ENCODE measurements around the gene NNT. TPM values are rescaled to one million over a fixed set of nuclear protein-coding genes. Genes with fewer than 3 reads are reported as not detected.
"Not testable (repeated sequence)": the region's sequence is repeated elsewhere in the genome, so short reads cannot be mapped to it uniquely, and the experiment has no call there.

Gene NNT
- total and polyA plus RNA-seq, 2 experiments from 2014 or later, result 55.3 to 102 TPM

DNA sequence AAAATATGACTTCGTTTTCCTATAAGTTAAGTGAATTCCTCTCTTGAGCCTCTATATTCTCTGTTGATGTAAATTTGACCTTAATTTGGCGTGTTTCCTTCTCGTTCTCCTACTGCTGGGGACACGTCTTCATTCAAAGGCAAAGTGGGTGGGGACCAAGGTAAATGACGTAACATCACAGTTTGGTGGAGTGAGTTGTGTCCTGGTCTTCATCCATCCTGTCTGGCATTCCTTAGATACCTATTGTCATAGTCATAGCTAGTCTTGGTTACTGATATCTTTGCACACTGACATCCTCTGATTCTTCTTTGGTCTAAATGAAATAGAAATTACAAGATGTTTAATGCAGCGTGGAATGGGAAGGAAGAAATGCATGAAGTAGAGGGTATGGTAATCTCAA lies 108.5 kb downstream of the NNT start:
- Histone ChIP-seq H3K27ac (no peak overlapping the region), H3K27me3 (no peaks in the 10 kb centered on the region), H3K4me2 (no peak overlapping the region), H3K9me2 (replicated peaks; ENCODE audit: insufficient read depth) (no peaks in the 10 kb centered on the region), H3K36me3 (replicated peaks; ENCODE audit: insufficient read depth, low read depth) (no peaks in the 10 kb centered on the region), H3K9me3 (ENCODE audit: low read depth) (no peaks in the 10 kb centered on the region), H4K20me1 (ENCODE audit: insufficient read depth, poor library complexity, severe bottlenecking) (no peaks in the 10 kb centered on the region), H3K4me3 (no peak overlapping the region), H3K79me2 (no peaks in the 10 kb centered on the region), H3K4me1 (ENCODE audit: insufficient read depth) (no peaks in the 10 kb centered on the region), H2AFZ (no peak overlapping the region)
- WGBS (ENCODE audit: low lambda C conversion rate, missing lambda C conversion rate), result 88% methylated on average over 6 of the region's 6 CpGs
- DNase-seq (ENCODE audit: low spot score), result no peak
- TF ChIP-seq EZH2 (IDR thresholded peaks at IDR 0.05; ENCODE audit: borderline replicate concordance) (no peak), CTCF (IDR thresholded peaks at IDR 0.05; ENCODE audit: poor library complexity) (no peak), EZH2phosphoT487 (IDR thresholded peaks at IDR 0.05; ENCODE audit: low read depth, severe bottlenecking, unreplicated experiment) (no peak)

GRCh38 chr5:43712081-43712480 lies 109.1 kb downstream of the NNT start:
- no peaks in the 10 kb centered on the region for H4K20me1 ChIP-seq (ENCODE audit: insufficient read depth, poor library complexity, severe bottlenecking)
- WGBS (ENCODE audit: low lambda C conversion rate, missing lambda C conversion rate), result 99% methylated on average over 3 of the region's 3 CpGs

DNA sequence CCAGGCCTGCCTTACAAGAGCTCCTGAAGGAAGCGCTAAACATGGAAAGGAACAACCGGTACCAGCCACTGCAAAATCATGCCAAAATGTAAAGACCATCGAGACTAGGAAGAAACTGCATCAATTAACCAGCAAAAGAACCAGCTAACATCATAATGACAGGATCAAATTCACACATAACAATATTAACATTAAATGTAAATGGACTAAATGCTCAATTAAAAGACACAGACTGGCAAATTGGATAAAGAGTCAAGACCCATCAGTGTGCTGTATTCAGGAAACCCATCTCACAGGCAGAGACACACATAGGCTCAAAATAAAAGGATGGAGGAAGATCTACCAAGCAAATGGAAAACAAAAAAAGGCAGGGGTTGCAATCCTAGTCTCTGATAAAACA lies 116.8 kb downstream of the NNT start:
- H3K4me1 ChIP-seq (ENCODE audit: insufficient read depth); H3K9me2 ChIP-seq (replicated peaks; ENCODE audit: insufficient read depth); H3K36me3 ChIP-seq (replicated peaks; ENCODE audit: insufficient read depth, low read depth); H2AFZ ChIP-seq; H3K27me3 ChIP-seq; H3K4me2 ChIP-seq; H4K20me1 ChIP-seq (ENCODE audit: insufficient read depth, poor library complexity, severe bottlenecking); DNase-seq (ENCODE audit: low spot score); H3K79me2 ChIP-seq; H3K4me3 ChIP-seq; H3K27ac ChIP-seq; H3K9me3 ChIP-seq (ENCODE audit: low read depth): not testable (repeated sequence)
- 94% methylated on average over 3 of the region's 3 CpGs for WGBS (ENCODE audit: low lambda C conversion rate, missing lambda C conversion rate)

More at GRCh38 chr5:43712081-43712480, 109.1 kb downstream of the NNT start:
- Histone ChIP-seq H3K9me3 (ENCODE audit: low read depth) (no peaks in the 10 kb centered on the region), H3K4me3 (no peak overlapping the region), H3K4me2 (no peak overlapping the region), H3K4me1 (ENCODE audit: insufficient read depth) (no peaks in the 10 kb centered on the region), H2AFZ (no peak overlapping the region), H3K36me3 (replicated peaks; ENCODE audit: insufficient read depth, low read depth) (no peaks in the 10 kb centered on the region), H3K27ac (no peak overlapping the region), H3K9me2 (replicated peaks; ENCODE audit: insufficient read depth) (no peaks in the 10 kb centered on the region), H3K79me2 (no peaks in the 10 kb centered on the region), H3K27me3 (no peaks in the 10 kb centered on the region)
- TF ChIP-seq EZH2phosphoT487 (IDR thresholded peaks at IDR 0.05; ENCODE audit: low read depth, severe bottlenecking, unreplicated experiment) (no peak), EZH2 (IDR thresholded peaks at IDR 0.05; ENCODE audit: borderline replicate concordance) (no peak), CTCF (IDR thresholded peaks at IDR 0.05; ENCODE audit: poor library complexity) (no peak)
- no peak for DNase-seq (ENCODE audit: low spot score)

DNA sequence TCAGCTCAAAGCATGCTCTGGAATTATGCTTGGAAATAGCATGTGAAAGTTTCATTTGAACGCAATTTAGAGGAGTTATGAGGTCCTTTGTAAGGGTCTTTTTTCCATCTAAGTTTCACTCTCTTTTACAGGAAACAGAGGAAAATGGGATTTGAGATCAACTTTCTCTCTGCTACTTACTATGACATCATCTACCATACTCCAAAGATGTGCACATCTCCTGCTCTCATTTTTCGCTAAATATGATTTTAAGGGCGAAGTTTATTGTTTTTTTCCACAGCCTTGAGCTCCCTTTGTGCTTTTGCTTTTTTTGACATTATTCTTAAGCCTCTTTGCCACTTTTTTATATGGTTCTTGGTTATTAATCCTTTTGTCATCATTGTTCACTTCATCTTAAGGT lies 125.6 kb downstream of the NNT start:
- no peaks in the 10 kb centered on the region for H3K27me3 ChIP-seq
- H3K79me2 ChIP-seq, result no peaks in the 10 kb centered on the region
- no peak overlapping the region for H3K4me3 ChIP-seq
- DNase-seq (ENCODE audit: low spot score), result no peak
- H3K27ac ChIP-seq, result no peak overlapping the region
- no peak for TF ChIP-seq EZH2 (IDR thresholded peaks at IDR 0.05; ENCODE audit: borderline replicate concordance)
- TF ChIP-seq CTCF (IDR thresholded peaks at IDR 0.05; ENCODE audit: poor library complexity), result no peak
- H3K9me3 ChIP-seq (ENCODE audit: low read depth), result no peaks in the 10 kb centered on the region
- H3K4me2 ChIP-seq, result no peak overlapping the region
- no peaks in the 10 kb centered on the region for H3K4me1 ChIP-seq (ENCODE audit: insufficient read depth)
- no peak overlapping the region for H2AFZ ChIP-seq
- H3K9me2 ChIP-seq (replicated peaks; ENCODE audit: insufficient read depth), result no peaks in the 10 kb centered on the region
- no peaks in the 10 kb centered on the region for H3K36me3 ChIP-seq (replicated peaks; ENCODE audit: insufficient read depth, low read depth)
- H4K20me1 ChIP-seq (ENCODE audit: insufficient read depth, poor library complexity, severe bottlenecking), result no peaks in the 10 kb centered on the region
- WGBS (ENCODE audit: low lambda C conversion rate, missing lambda C conversion rate), result 76% methylated on average over 3 of the region's 3 CpGs
